Measurements from ENCODE around the gene PISD. TPM values are rescaled to one million over a fixed set of nuclear protein-coding genes. Genes with fewer than 3 reads are reported as not detected.

The PISD gene
- total RNA-seq, 1 experiment from 2014 or later = 46.4 TPM

DNA sequence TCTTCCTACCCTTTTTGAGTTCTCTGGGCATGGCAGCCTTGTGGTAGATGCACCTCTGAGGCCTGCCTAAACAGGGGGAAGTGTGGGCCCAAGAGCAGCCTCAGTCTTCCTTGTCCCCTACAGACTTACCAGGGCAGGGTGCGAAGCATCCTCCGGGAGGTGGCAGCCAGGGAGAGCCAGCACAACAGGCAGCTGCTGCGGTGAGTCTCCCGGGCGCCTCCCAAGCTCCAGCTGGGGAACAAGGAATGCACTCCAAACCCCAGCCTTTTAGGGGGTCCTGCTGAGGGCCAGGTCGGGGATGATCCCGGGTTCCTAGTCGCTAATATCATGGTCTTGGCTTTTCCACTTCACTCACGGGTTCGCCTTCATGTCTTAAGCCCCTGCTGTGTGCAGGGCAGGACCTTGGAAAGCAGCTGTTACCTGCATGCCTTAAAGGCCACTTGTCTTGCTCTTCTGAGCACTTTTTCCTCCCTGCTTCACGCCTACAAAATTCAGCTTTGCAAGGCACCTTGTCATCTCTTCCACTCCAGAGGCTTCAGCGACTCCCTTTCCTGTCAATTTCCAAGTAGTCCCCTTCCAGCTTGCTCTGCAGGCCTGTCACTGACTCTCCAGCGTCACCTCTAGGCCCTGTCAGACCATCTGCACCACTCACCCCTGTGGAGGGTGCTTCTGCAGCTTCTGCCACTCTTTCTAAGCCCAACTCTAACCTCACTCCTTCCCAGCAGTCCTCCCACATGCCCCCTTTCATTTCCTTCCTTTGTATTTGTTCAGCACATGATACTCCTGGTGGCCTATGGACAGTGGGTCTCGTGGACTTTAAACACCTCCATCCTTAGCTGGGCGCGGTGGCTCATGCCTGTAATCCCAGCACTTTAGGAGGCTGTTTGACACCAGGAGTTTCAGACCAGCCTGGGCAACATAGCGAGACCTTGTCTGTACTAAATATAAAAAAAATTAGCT lies 57.0 kb downstream of the PISD start:
- no peaks in the 10 kb centered on the region for H3K36me3 ChIP-seq (ENCODE audit: low read depth)
- no peaks in the 10 kb centered on the region for H3K79me2 ChIP-seq (ENCODE audit: low read depth)
- H3K27me3 ChIP-seq (ENCODE audit: insufficient read depth, low read depth) = no peaks in the 10 kb centered on the region
- POLR2A ChIA-PET (ENCODE audit: unreplicated experiment) = no interaction called here
- intact Hi-C loops (cut with micrococcal nuclease; ENCODE audit: unreplicated experiment) = loop anchor here (5.0 kb wide), 2 partner anchors 43 to 57 kb away; partner anchors contain the start of gene PISD
- H3K4me3 ChIP-seq = no peak overlapping the region
- BruUV-seq (replicated peaks) = no TSS peak
- TF ChIP-seq, protein P1, sequence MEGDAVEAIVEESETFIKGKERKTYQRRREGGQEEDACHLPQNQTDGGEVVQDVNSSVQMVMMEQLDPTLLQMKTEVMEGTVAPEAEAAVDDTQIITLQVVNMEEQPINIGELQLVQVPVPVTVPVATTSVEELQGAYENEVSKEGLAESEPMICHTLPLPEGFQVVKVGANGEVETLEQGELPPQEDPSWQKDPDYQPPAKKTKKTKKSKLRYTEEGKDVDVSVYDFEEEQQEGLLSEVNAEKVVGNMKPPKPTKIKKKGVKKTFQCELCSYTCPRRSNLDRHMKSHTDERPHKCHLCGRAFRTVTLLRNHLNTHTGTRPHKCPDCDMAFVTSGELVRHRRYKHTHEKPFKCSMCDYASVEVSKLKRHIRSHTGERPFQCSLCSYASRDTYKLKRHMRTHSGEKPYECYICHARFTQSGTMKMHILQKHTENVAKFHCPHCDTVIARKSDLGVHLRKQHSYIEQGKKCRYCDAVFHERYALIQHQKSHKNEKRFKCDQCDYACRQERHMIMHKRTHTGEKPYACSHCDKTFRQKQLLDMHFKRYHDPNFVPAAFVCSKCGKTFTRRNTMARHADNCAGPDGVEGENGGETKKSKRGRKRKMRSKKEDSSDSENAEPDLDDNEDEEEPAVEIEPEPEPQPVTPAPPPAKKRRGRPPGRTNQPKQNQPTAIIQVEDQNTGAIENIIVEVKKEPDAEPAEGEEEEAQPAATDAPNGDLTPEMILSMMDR (conservative IDR thresholded peaks at IDR 0.05) = no peak
- no peak for TF ChIP-seq EZH2 (IDR thresholded peaks at IDR 0.05; ENCODE audit: low read depth)
- no peaks in the 10 kb centered on the region for H3K9me3 ChIP-seq (ENCODE audit: insufficient read depth, low read depth)
- H2AFZ ChIP-seq = no peak overlapping the region
- no peak for DNase-seq
- no peak overlapping the region for H3K4me2 ChIP-seq
- no peaks in the 10 kb centered on the region for H3K9me2 ChIP-seq (ENCODE audit: insufficient read depth)
- no peaks in the 10 kb centered on the region for H4K20me1 ChIP-seq (ENCODE audit: insufficient read depth)
- peaks cover 20% of the 10 kb centered on the region for H3F3A ChIP-seq (ENCODE audit: insufficient read depth, low read depth)
- no peak overlapping the region for H3K27ac ChIP-seq
- CTCF ChIA-PET = no interaction called here
- H3K4me1 ChIP-seq (replicated peaks; ENCODE audit: insufficient read depth) = peaks cover 19% of the 10 kb centered on the region

GRCh38 chr22:31604137-31604705 lies 57.8 kb downstream of the PISD start:
- peaks cover 20% of the 10 kb centered on the region for H3F3A ChIP-seq (ENCODE audit: insufficient read depth, low read depth)
- no peak overlapping the region for H3K27ac ChIP-seq
- CTCF ChIA-PET = interaction anchor here (0.5 kb wide), 1 partner anchor 63 kb away, joined by 10 read pairs; no protein-coding TSS in a partner anchor
- DNase-seq = no peak
- intact Hi-C loops (cut with micrococcal nuclease; ENCODE audit: unreplicated experiment) = loop anchor here (5.0 kb wide), 2 partner anchors 42 to 58 kb away; partner anchors contain the start of gene PISD
- POLR2A ChIA-PET (ENCODE audit: unreplicated experiment) = interaction anchor here (0.6 kb wide), 1 partner anchor 308 kb away, joined by 7 read pairs; no protein-coding TSS in a partner anchor
- H3K36me3 ChIP-seq (ENCODE audit: low read depth) = no peaks in the 10 kb centered on the region
- H2AFZ ChIP-seq = no peak overlapping the region
- H3K79me2 ChIP-seq (ENCODE audit: low read depth) = no peaks in the 10 kb centered on the region
- H3K9me2 ChIP-seq (ENCODE audit: insufficient read depth) = no peaks in the 10 kb centered on the region
- no peaks in the 10 kb centered on the region for H4K20me1 ChIP-seq (ENCODE audit: insufficient read depth)
- TF ChIP-seq, protein P1 (conservative IDR thresholded peaks at IDR 0.05) = no peak
- TF ChIP-seq EZH2 (IDR thresholded peaks at IDR 0.05; ENCODE audit: low read depth) = no peak
- H3K9me3 ChIP-seq (ENCODE audit: insufficient read depth, low read depth) = no peaks in the 10 kb centered on the region
- no peak overlapping the region for H3K4me3 ChIP-seq
- peaks cover 19% of the 10 kb centered on the region for H3K4me1 ChIP-seq (replicated peaks; ENCODE audit: insufficient read depth)
- H3K4me2 ChIP-seq = no peak overlapping the region
- no peaks in the 10 kb centered on the region for H3K27me3 ChIP-seq (ENCODE audit: insufficient read depth, low read depth)
- no TSS peak for BruUV-seq (replicated peaks)

- H4K20me1 ChIP-seq (ENCODE audit: insufficient read depth) = no peaks in the 10 kb centered on the region
- no peaks in the 10 kb centered on the region for H3K9me2 ChIP-seq (ENCODE audit: insufficient read depth)
- H3K4me3 ChIP-seq = no peak overlapping the region
- H2AFZ ChIP-seq = no peak overlapping the region
- CTCF ChIA-PET = no interaction called here
- H3K27me3 ChIP-seq (ENCODE audit: insufficient read depth, low read depth) = no peaks in the 10 kb centered on the region
- H3K79me2 ChIP-seq (ENCODE audit: low read depth) = no peaks in the 10 kb centered on the region
- H3K27ac ChIP-seq = no peak overlapping the region
- no peak for DNase-seq
- intact Hi-C loops (cut with micrococcal nuclease; ENCODE audit: unreplicated experiment) = loop anchor here (5.0 kb wide), 2 partner anchors 41 to 59 kb away; partner anchors contain the start of gene PISD
- POLR2A ChIA-PET (ENCODE audit: unreplicated experiment) = no interaction called here
- H3K4me1 ChIP-seq (replicated peaks; ENCODE audit: insufficient read depth) = peaks cover 19% of the 10 kb centered on the region
- no TSS peak for BruUV-seq (replicated peaks)
- H3K9me3 ChIP-seq (ENCODE audit: insufficient read depth, low read depth) = no peaks in the 10 kb centered on the region
- no peak for TF ChIP-seq EZH2 (IDR thresholded peaks at IDR 0.05; ENCODE audit: low read depth)
- TF ChIP-seq, protein P1 (conservative IDR thresholded peaks at IDR 0.05) = no peak
- H3K36me3 ChIP-seq (ENCODE audit: low read depth) = no peaks in the 10 kb centered on the region
- H3K4me2 ChIP-seq = no peak overlapping the region
- H3F3A ChIP-seq (ENCODE audit: insufficient read depth, low read depth) = peaks cover 20% of the 10 kb centered on the region
Measured at GRCh38 chr22:31603574-31603973, 58.4 kb downstream of the PISD start.

Data from PC-9 (cell line).